HG03175 (cell line): ENCODE results near the gene CD2AP.
"Not testable (repeated sequence)": the region's sequence is repeated elsewhere in the genome, so short reads cannot be mapped to it uniquely, and the experiment has no call there.

Experiments used
- ATAC-seq: cut with Tn5 transposase; IDR thresholded peaks from one replicate; pipeline ENCODE4 v1.9.1; 2021; ENCODE audit warnings: mild to moderate bottlenecking, moderate library complexity; ENCODE audit not compliant: unreplicated experiment

The CD2AP gene

DNA sequence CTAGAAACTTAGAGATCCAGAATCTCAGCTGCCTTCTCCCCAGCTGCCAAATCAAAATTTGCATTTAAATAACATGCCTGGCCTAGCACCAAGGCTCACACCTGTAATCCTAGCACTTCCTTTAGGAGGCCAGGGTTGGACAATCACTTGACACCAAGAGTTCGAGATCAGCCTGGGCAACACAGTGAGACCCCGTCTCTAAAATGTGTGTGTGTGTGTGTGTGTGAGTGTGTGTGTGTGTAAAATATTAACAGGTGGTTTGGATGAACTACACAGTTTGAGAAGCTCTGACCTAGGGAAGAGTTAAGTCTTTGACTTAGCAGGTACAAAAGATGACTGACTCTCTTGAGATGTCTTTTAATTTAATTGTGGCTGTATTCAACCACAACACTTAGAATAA is 20.2 kb upstream of the CD2AP start:
- no peak for ATAC-seq

GRCh38 chr6:47464052-47464451 is 13.5 kb upstream of the CD2AP start:
- ATAC-seq = no peak

GRCh38 chr6:47465117-47465516 is 12.5 kb upstream of the CD2AP start:
- ATAC-seq = no peak

GRCh38 chr6:47471911-47472310 is 5.7 kb upstream of the CD2AP start:
- ATAC-seq = no peak

GRCh38 chr6:47473791-47474346 is 3.7 kb upstream of the CD2AP start:
- ATAC-seq = no peak

DNA sequence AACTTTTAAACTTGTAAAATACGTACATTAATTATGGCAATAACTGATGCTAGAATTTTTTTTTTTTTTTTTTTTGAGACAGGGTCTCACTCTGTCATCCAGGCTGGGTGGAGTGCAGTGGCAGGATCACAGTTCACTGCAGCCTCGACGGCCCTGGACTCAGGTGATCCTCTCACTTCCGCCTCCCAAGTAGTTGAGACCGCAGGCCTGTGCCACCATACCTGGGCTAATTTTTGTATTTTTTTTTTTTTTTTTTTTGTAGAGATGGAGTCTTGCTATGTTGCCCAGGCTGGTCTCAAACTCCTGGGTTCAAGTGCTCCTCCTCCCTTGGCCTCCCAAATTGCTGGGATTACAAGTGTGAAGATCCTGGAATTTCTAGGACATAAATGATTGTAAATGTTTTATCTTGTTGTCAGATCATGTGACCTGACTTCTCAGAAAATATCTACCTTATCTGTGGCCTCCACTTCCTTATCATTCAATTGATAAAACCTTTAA is 2.2 kb upstream of the CD2AP start:
- ATAC-seq = no peak

DNA sequence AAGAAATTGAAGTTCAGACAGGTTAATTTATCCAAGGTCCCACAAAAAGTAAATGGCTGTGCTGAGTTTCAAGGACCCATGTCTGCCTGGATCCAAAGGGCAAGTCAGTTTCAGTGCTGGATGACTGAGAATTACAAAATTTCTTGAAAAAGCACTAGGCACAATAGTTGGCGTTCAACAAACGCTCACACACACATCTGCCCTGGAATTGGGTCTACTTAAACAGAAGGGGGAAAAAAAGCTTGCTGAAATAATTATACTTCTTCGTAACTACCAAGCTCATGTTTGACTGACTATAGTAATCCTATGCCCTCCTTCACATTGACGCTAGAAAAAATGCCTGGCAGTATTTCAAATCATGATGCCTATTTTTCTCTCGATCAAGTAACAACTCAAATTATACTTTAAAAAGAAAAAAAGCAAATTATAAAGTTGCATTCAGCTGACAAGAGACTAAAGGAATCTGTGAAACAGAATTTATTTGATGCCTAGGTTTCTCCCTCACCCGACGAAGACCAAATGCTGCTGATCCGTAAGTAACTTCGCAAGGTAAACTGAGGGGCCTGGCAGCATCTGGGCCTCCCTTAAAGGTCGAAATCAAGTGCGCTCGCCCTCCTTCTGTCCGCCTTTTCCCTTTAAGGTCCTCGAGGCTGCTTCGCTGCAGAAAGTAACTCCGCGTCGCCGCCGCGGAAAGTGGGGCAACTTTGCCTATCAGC is 650 bp upstream of the CD2AP start:
- ATAC-seq = no peak

DNA sequence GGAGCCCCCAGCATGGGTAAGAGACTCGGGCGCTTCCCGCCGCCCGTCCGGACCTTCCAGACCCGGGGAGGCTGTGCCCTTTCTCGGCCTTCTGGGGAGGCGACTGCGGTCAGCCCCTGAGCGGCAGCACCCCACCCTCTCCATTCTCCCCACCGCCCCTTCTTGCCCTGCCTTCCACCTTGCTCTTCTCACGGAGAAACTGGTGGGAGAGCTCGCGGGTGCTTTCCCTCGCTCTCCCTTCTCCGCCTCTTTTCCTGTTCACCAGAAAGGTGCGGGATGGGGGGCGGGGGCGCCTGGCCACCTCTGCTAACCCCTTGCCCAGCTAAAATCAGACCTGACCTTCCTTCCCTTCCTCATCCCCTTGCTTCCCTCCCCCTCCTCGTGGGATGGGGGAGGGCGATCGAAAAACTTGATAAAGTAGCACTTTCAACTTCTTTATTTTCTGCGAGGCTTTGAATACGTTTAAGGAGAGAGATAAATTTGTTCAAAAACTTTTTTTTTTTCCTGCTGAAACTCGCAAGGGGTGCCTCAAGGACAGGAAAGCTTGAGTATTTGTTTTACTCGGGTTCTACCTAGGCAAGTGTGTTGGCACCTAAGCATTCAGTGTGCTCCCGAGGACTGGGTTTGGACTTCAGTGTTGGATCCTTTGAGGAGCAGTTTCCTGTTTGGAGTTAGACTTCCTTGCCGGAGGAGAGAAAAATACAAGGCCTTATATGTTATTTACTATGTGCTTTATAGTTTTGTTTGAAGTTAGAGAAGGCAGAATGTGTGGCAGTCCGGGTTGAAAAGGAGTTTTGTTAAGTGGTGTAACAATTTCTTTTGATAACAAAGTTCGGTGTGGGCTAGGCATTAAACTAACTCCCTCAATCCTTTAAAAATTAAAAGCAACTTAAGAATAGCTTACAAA is 897 bp downstream of the CD2AP start:
- ATAC-seq = peak; percentile 0

DNA sequence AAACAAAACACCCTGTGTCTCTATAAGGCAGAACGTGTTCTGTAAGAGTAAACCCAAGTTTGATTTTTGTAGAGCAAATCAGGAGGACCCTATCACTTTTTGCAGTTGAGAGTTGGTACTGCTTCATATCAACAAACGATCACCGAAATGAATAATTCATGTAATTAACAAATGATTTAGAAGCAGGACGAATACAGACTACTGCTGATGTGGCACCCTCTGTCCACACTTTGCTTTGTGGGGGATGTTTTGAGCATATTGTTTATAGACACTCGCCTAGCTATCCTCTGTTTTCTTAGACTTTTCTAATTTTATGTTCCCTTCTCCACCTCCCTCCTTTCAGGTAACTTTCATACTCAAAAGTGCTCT is 1.5 kb downstream of the CD2AP start:
- no peak for ATAC-seq

DNA sequence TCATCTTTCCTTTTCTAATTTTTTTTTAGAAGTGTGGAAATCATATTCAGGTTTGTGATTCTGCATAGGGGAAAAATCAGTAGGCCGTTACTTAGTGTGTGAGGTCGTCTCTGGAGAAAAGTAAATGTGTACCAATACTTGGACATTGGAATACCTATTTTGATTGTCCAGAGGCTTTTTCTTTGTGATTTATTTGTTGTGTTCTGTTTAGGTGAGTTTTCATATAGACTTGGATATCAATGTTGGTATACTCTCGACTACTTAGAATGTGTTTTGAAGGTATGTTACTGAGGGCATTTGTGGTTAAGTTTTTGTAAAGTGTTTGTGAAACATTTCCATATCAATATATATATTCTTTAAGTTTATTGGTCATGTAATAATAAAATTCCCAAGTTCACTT is 2.3 kb downstream of the CD2AP start:
- no peak for ATAC-seq

DNA sequence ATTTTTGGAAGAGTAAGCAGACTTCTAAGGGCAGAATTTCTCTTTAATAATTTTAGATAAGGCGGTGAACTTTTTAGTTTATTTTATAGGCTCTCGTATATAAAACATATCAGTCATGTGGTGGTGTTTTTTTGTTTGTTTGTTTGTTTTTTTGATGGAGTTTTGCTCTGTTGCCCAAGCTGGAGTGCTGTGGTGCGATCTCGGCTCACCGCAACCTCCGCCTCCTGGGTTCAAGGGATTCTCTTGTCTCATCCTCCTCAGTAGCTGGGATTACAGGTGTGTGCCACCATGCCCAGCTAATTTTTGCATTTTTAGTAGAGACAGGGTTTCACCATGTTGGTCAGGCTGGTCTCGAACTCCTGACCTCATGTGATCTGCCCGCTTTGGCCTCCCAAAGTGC is 3.6 kb downstream of the CD2AP start:
- ATAC-seq = not testable (repeated sequence)

DNA sequence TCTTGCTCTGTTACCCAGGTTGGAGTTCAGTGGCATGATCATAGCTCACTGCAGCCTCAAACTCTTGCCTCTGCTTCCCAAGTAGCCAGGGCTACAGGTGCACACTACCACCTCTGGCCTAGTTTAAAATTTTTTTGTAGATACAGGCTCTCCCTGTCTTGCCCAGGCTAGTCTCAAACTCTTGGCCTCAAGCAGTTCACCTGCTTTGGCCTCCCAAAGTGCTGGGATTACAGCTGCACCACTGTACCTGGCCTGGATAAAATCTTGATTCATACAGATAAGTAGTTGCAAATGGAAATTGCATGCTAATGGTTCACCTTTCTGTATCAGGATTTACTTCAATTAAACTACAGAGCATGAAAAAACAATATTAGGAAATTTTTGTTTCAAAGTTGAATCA is 4.2 kb downstream of the CD2AP start:
- ATAC-seq = no peak

GRCh38 chr6:47483516-47483852 is 5.9 kb downstream of the CD2AP start:
- ATAC-seq = peak; percentile 35

GRCh38 chr6:47483853-47484546 is 6.4 kb downstream of the CD2AP start:
- ATAC-seq = peak; percentile 66

GRCh38 chr6:47484616-47485015 is 7.0 kb downstream of the CD2AP start:
- ATAC-seq = no peak

GRCh38 chr6:47485083-47485482 is 7.5 kb downstream of the CD2AP start:
- ATAC-seq = no peak

DNA sequence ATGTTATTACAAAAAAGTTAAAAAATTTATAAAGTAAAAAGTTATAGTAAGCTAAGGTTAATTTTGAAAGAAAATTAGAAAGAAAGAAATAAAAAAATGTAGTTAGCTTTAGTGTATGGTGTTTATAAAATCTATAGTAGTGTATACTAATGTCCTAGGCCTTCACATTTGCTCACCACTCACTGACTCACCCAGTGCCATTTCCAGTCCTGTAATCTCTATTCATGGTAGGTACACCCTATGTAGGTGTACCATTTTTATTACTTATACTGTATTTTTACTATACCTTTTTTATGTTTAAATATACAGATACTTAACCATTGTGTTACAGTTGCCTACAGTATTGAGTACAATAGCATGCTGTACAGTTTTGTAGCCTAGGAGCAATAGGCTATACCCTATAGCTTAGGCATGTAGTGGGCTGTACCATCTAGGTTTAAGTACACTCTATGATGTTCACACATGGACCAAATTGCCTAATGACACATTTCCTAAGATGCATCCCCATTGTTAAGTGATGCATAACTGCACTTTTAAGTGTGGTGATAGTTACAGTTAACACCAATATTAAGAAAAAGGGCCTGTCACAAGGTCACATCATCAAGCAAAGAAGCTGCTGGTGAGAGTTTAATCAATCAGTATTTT is 8.0 kb downstream of the CD2AP start:
- ATAC-seq = no peak

- no peak for ATAC-seq
These were observed 12.4 kb downstream of the CD2AP start for GRCh38 chr6:47489995-47490394.

DNA sequence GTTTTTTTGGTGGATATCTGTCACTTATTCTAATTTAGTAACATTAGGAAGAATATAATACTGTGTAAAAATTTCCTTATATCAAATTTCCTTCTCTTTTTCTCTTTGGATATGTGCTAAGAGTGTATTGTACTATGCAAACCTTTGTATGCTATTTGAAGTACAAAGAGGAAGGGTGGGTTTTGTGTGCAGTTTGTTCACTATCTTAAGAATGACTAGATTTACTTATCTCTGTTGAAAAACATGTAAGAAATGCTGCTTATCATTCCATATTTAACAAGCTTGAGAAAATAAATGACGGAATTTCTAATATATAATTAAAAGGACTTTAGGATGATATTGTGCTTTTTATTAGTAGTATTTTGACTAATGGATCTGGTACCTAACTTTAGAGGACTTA is 13.1 kb downstream of the CD2AP start:
- ATAC-seq = no peak

- ATAC-seq = no peak
These were observed 14.8 kb downstream of the CD2AP start for GRCh38 chr6:47492355-47492754.

DNA sequence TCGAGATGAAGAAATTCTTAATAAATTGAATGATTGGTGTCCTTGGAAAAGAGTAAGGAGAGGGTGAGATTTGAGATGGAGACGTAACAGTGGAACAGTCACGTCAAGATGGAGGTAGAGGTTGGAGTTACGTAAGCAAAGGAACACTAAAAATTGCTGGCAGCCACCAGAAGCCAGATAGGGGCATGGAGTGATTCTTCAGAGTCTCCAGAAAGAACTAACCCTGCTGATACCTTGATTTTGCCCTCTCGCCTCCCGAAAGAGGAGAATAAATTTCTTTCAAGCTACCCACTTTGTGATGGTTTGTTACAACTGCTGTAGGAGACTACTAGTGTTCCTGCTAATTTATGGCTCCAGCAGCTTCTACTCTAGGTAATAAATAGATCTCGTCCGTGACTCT is 17.6 kb downstream of the CD2AP start:
- no peak for ATAC-seq
